Ovary (tissue), 9 donors: Measurements from ENCODE around the gene WDR20. TPM values are rescaled to one million over a fixed set of nuclear protein-coding genes. Genes with fewer than 3 reads are reported as not detected.

Source experiments
- DNase-seq, 5 donors: peaks; one replicate each; pipeline ENCODE4 v3.0.0-alpha.2; 2019 to 2020
- H3K27ac ChIP-seq, 2 donors: fragments of 200-600 bp; one replicate each; pipeline versions ENCODE4 v1.5.1 to v1.8.0; 2019 to 2022
- H3K27me3 ChIP-seq: fragments of 200-600 bp; one replicate; pipeline ENCODE4 v1.8.0; 2022
- H3K36me3 ChIP-seq: fragments of 200-600 bp; sonication (generic); one replicate; pipeline ENCODE4 v1.5.1; 2019
- H3K4me1 ChIP-seq: one replicate; pipeline ENCODE4 v1.8.1; 2013; ENCODE audit warnings: mild to moderate bottlenecking, moderate library complexity; ENCODE audit not compliant: insufficient read depth
- H3K4me3 ChIP-seq: fragments of 200-600 bp; sonication (generic); one replicate; pipeline ENCODE4 v1.5.1; 2017
- H3K9me3 ChIP-seq, 2 donors: fragments of 200-600 bp in 1 of 2; sonication (generic) in 1 of 2; one replicate each; pipeline versions ENCODE4 v1.5.1 to v1.8.1; 2013 to 2019; ENCODE audit warnings: mild to moderate bottlenecking in 1 of 2, moderate library complexity in 1 of 2
- CTCF ChIP-seq, 3 donors: fragments of 450-650 bp in 2 of 3; fragments of 200-600 bp in 1 of 3; IDR thresholded peaks; one replicate each; pipeline versions ENCODE4 v1.5.1 to v1.8.0; 2016 to 2022; ENCODE audit warnings: antibody characterized with exemption in 3 of 3, mild to moderate bottlenecking in 1 of 3
- EP300 ChIP-seq: sonication (generic); formaldehyde crosslinking; IDR thresholded peaks from one replicate; pipeline ENCODE4 v1.6.1; 2017; ENCODE audit warnings: antibody characterized with exemption
- POLR2A ChIP-seq: fragments of 450-650 bp; IDR thresholded peaks from one replicate; pipeline ENCODE4 v1.6.1; 2017; ENCODE audit warnings: antibody characterized with exemption, mild to moderate bottlenecking, moderate library complexity
- WGBS, 3 donors: extraction: QIAGEN DNeasy Blood & Tissue Kit in 1 of 3; methylation state at CpG; one replicate each; pipeline versions ENCODE4 v1.1.5 to v1.1.7; 2013 to 2017; 5-methylcytosine and 5-hydroxymethylcytosine counted together
- intact Hi-C, 4 donors: fragments of 100-400 bp; cut with DNase I; formaldehyde crosslinking; loops; one replicate each; pipeline versions ENCODE4 v1.11.0 to v1.15.1; 2022 to 2023
- polyA plus RNA-seq, 2 donors: library from polyadenylated mRNA; stranded (reverse); fragments of 200-250 nt in 1 of 2; fragments of 350-450 nt in 1 of 2; fragmentation: Illumina TruSeq in 1 of 2; extraction: RNeasy Lipid Tissue Mini Kit (QIAGEN cat#74804) in 1 of 2; gene quantifications; one replicate each; pipeline ENCODE4 v1.2.3, GENCODE V29; 2013 to 2014
- total RNA-seq, 7 donors: library from RNA; depleted of rRNA in 2 of 7; stranded (reverse); fragments of >200 nt in 2 of 7; fragmentation: NEBNext Ultra II Directional in 3 of 7; extraction: Animal tissue kit (Norgen Biotek cat#: 25700) in 3 of 7; gene quantifications; one replicate each; pipeline versions ENCODE4 v1.1.0 to v1.2.4, GENCODE V29; 2016 to 2023
- donor health status: DM: no; HTN: no; CAD: no; lungs with moderate emphysema.
- donor health status: DM: no; HTN: no; CAD: no.
- donor health status: Bipolar disorder and iron deficiency.
- donor health status: DM: yes; HTN: yes; CAD: no.
- donor health status: DM: no; HTN: no; CAD: no.
- donor health status: DM: yes; HTN: yes; CAD: no.

WDR20 gene
- total and polyA plus RNA-seq, 9 donors: 13.4 to 42.2 (median 26.8) TPM

GRCh38 chr14:102207831-102208365, 68.2 kb downstream of the WDR20 start:
- no peak for DNase-seq
- H3K27ac ChIP-seq: no peak overlapping the region
- no peak for TF ChIP-seq EP300
- TF ChIP-seq CTCF (IDR thresholded peaks at IDR 0.05): no peak
- no peak for TF ChIP-seq POLR2A
- H3K4me3 ChIP-seq: no peak overlapping the region
- intact Hi-C loops: no loop called here
- peaks cover 3% of the 10 kb centered on the region for H3K4me1 ChIP-seq
- WGBS, 3 donors: 93 to 96% (median 94%) methylated on average over 13 of the region's 13 CpGs
- H3K9me3 ChIP-seq: no peaks in the 10 kb centered on the region
- H3K27me3 ChIP-seq: no peaks in the 10 kb centered on the region
- H3K36me3 ChIP-seq: no peaks in the 10 kb centered on the region

- Histone ChIP-seq H3K4me1 (no peaks in the 10 kb centered on the region), H3K36me3 (no peaks in the 10 kb centered on the region), H3K4me3 (no peak overlapping the region), H3K27ac (no peak overlapping the region), H3K27me3 (no peaks in the 10 kb centered on the region), H3K9me3 (no peaks in the 10 kb centered on the region)
- TF ChIP-seq POLR2A: no peak
- no peak for TF ChIP-seq EP300
- TF ChIP-seq CTCF (IDR thresholded peaks at IDR 0.05): no peak
- WGBS, 3 donors: 91 to 96% (median 93%) methylated on average over 17 of the region's 17 CpGs
- intact Hi-C loops: no loop called here
- no peak for DNase-seq
These were observed 69.0 kb downstream of the WDR20 start for GRCh38 chr14:102208741-102209140.

GRCh38 chr14:102209224-102209966, 69.7 kb downstream of the WDR20 start:
- intact Hi-C loops: no loop called here
- Histone ChIP-seq H3K27ac (no peak overlapping the region), H3K27me3 (no peaks in the 10 kb centered on the region), H3K4me3 (no peak overlapping the region), H3K4me1 (no peaks in the 10 kb centered on the region), H3K36me3 (no peaks in the 10 kb centered on the region), H3K9me3 (no peaks in the 10 kb centered on the region)
- TF ChIP-seq CTCF (IDR thresholded peaks at IDR 0.05) (no peak), POLR2A (no peak), EP300 (no peak)
- 80 to 84% (median 81%) methylated on average over 19 of the region's 19 CpGs for WGBS, 3 donors
- no peak for DNase-seq

- H3K4me3 ChIP-seq: no peak overlapping the region
- no peaks in the 10 kb centered on the region for H3K27me3 ChIP-seq
- H3K4me1 ChIP-seq: no peaks in the 10 kb centered on the region
- no peaks in the 10 kb centered on the region for H3K36me3 ChIP-seq
- no peaks in the 10 kb centered on the region for H3K9me3 ChIP-seq
- no peak for DNase-seq
- H3K27ac ChIP-seq: no peak overlapping the region
- WGBS, 3 donors: 89 to 92% (median 91%) methylated on average over 25 of the region's 25 CpGs
- TF ChIP-seq POLR2A (no peak), CTCF (IDR thresholded peaks at IDR 0.05) (no peak)
- intact Hi-C loops: no loop called here
These were observed 70.8 kb downstream of the WDR20 start for GRCh38 chr14:102210421-102211042.
